ENCODE results near the gene ALKBH2.

The ALKBH2 gene

DNA sequence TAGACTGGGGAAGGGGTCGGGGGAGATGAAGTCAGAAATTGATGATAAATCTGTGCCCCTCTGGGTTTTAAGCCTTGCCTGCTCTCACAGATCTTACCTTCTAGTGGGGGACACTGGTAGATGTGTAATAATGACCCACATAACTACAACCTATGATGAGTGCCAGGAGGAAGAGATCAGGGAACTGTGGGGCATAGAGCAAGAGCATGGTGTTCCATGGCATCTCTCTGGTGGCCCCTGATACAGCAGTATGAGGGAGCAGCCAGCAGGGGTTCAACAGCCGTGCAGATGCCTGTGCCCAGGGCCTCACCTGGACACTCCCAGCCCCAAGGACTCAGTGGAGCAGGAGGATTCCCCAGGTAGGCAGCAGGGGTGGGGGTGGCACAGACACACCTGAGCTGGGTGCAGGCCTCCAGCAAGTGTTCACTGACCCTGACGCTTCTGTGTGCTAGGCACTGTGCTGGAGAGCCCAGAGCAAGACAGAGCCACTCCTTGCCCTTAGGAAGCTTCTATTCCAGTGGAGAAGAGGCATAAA, 28.1 kb upstream of the ALKBH2 start:
- Histone ChIP-seq H3K4me1 (ENCODE audit: control insufficient read depth, low read length) (no peaks in the 10 kb centered on the region), H3K27ac (ENCODE audit: low read depth, low read length) (no peak overlapping the region), H3K4me2 (ENCODE audit: low read length) (no peak overlapping the region), H4K20me1 (ENCODE audit: control insufficient read depth, insufficient read depth, low read depth, low read length) (no peaks in the 10 kb centered on the region), H3K4me3 (ENCODE audit: low read length) (no peak overlapping the region), H3K9me3 (ENCODE audit: control insufficient read depth, insufficient read depth, low read length) (no peaks in the 10 kb centered on the region), H3K27me3 (ENCODE audit: control insufficient read depth, low read length) (peaks cover 9% of the 10 kb centered on the region), H3K36me3 (ENCODE audit: control insufficient read depth, low read length) (no peaks in the 10 kb centered on the region), H3F3A (ENCODE audit: control insufficient read depth, insufficient read depth) (no peaks in the 10 kb centered on the region), H3K79me2 (ENCODE audit: control insufficient read depth, low read length) (no peaks in the 10 kb centered on the region), H3K9me2 (replicated peaks; ENCODE audit: control insufficient read depth, low read length) (no peaks in the 10 kb centered on the region)
- TF ChIP-seq EZH2phosphoT487 (IDR thresholded peaks at IDR 0.05; ENCODE audit: borderline replicate concordance, low read length), result no peak
- TF ChIP-seq, protein P1, sequence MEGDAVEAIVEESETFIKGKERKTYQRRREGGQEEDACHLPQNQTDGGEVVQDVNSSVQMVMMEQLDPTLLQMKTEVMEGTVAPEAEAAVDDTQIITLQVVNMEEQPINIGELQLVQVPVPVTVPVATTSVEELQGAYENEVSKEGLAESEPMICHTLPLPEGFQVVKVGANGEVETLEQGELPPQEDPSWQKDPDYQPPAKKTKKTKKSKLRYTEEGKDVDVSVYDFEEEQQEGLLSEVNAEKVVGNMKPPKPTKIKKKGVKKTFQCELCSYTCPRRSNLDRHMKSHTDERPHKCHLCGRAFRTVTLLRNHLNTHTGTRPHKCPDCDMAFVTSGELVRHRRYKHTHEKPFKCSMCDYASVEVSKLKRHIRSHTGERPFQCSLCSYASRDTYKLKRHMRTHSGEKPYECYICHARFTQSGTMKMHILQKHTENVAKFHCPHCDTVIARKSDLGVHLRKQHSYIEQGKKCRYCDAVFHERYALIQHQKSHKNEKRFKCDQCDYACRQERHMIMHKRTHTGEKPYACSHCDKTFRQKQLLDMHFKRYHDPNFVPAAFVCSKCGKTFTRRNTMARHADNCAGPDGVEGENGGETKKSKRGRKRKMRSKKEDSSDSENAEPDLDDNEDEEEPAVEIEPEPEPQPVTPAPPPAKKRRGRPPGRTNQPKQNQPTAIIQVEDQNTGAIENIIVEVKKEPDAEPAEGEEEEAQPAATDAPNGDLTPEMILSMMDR (IDR thresholded peaks at IDR 0.05; ENCODE audit: low read depth, low read length, poor library complexity, severe bottlenecking), result no peak

DNA sequence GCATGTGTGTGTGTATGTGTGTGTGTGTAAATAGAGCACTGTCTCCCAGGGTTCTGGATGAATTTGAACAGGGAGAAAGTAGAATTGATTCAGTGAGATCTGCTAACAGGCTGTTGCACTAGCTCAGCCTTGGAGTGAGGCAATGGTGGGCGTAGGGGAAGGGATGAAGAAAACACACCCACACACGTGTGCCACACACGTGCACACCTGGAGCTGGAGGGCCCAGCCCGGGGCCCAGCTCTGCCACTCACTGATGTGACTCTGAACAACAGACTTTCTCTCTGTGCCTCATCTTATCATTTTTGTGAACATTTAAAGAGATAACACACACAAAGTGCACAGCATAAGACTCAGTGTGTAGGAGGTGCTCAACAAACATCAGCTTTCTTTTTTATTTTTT, 27.3 kb upstream of the ALKBH2 start:
- Histone ChIP-seq H3K79me2 (ENCODE audit: control insufficient read depth, low read length) (no peaks in the 10 kb centered on the region), H3K9me3 (ENCODE audit: control insufficient read depth, insufficient read depth, low read length) (no peaks in the 10 kb centered on the region)

DNA sequence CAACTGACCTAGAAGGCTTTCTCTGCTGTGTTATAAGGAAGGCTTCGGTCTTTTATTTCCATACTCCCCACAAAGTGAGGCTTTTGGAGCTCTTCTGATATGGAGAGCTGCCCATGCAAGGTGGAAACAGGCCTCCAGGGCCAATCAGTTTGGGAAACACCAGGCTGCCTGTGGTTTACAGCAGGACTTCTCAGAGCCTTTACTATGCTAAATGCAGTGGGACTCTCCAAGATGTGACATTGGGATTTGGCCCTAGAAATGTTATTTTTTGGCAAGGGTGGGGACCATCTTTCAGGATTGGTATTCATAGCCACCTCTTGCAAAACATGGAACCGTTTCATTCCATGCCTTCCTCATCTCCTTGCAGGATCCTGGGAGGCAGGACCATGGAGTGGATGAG, 26.8 kb upstream of the ALKBH2 start:
- Histone ChIP-seq H3K9me3 (ENCODE audit: control insufficient read depth, insufficient read depth, low read length) (no peaks in the 10 kb centered on the region), H3K4me1 (ENCODE audit: control insufficient read depth, low read length) (no peaks in the 10 kb centered on the region), H3K4me3 (ENCODE audit: low read length) (no peak overlapping the region), H4K20me1 (ENCODE audit: control insufficient read depth, insufficient read depth, low read depth, low read length) (no peaks in the 10 kb centered on the region), H3K27me3 (ENCODE audit: control insufficient read depth, low read length) (peaks cover 8% of the 10 kb centered on the region), H3K79me2 (ENCODE audit: control insufficient read depth, low read length) (no peaks in the 10 kb centered on the region), H3K4me2 (ENCODE audit: low read length) (no peak overlapping the region), H3K9me2 (replicated peaks; ENCODE audit: control insufficient read depth, low read length) (no peaks in the 10 kb centered on the region), H3K36me3 (ENCODE audit: control insufficient read depth, low read length) (no peaks in the 10 kb centered on the region), H3K27ac (ENCODE audit: low read depth, low read length) (no peak overlapping the region), H3F3A (ENCODE audit: control insufficient read depth, insufficient read depth) (no peaks in the 10 kb centered on the region)
- TF ChIP-seq, protein P1 (IDR thresholded peaks at IDR 0.05; ENCODE audit: low read depth, low read length, poor library complexity, severe bottlenecking), result no peak
- no peak for TF ChIP-seq EZH2phosphoT487 (IDR thresholded peaks at IDR 0.05; ENCODE audit: borderline replicate concordance, low read length)

More for the DNA sequence above, 27.3 kb upstream of the ALKBH2 start:
- no peak overlapping the region for H3K27ac ChIP-seq (ENCODE audit: low read depth, low read length)
- no peak overlapping the region for H3K4me2 ChIP-seq (ENCODE audit: low read length)
- H3F3A ChIP-seq (ENCODE audit: control insufficient read depth, insufficient read depth), result no peaks in the 10 kb centered on the region
- no peaks in the 10 kb centered on the region for H3K4me1 ChIP-seq (ENCODE audit: control insufficient read depth, low read length)
- H3K9me2 ChIP-seq (replicated peaks; ENCODE audit: control insufficient read depth, low read length), result no peaks in the 10 kb centered on the region
- no peaks in the 10 kb centered on the region for H4K20me1 ChIP-seq (ENCODE audit: control insufficient read depth, insufficient read depth, low read depth, low read length)
- H3K4me3 ChIP-seq (ENCODE audit: low read length), result no peak overlapping the region
- no peaks in the 10 kb centered on the region for H3K36me3 ChIP-seq (ENCODE audit: control insufficient read depth, low read length)
- TF ChIP-seq EZH2phosphoT487 (IDR thresholded peaks at IDR 0.05; ENCODE audit: borderline replicate concordance, low read length), result no peak
- TF ChIP-seq, protein P1 (IDR thresholded peaks at IDR 0.05; ENCODE audit: low read depth, low read length, poor library complexity, severe bottlenecking), result no peak
- peaks cover 9% of the 10 kb centered on the region for H3K27me3 ChIP-seq (ENCODE audit: control insufficient read depth, low read length)
